ENCODE data around the gene CLMN.

DNA sequence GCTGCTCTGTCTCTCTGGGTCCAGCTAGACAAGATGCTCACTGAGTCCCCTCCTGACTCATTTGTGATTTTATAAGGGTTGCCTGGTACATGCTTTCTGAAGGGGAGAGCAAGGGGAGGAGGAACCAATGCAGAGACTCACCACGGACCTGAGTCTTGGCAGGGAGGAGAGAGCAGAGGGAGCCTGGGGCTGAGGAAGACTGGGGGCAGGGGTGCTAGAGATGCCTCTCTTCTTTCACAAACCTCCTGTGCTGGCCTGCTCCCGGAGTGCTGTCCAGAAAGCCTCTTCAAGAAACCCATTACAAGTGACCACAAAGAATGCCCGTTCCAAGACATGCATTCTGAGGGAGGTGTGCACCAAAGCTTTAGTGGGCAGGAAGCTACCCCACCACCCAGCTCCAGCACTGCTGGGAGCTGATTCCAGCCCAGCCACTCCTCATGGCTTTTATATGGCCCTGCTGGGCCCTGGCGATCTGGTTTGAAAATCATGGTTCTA lies 129.3 kb downstream of the CLMN start:
- TF ChIP-seq, protein P1, sequence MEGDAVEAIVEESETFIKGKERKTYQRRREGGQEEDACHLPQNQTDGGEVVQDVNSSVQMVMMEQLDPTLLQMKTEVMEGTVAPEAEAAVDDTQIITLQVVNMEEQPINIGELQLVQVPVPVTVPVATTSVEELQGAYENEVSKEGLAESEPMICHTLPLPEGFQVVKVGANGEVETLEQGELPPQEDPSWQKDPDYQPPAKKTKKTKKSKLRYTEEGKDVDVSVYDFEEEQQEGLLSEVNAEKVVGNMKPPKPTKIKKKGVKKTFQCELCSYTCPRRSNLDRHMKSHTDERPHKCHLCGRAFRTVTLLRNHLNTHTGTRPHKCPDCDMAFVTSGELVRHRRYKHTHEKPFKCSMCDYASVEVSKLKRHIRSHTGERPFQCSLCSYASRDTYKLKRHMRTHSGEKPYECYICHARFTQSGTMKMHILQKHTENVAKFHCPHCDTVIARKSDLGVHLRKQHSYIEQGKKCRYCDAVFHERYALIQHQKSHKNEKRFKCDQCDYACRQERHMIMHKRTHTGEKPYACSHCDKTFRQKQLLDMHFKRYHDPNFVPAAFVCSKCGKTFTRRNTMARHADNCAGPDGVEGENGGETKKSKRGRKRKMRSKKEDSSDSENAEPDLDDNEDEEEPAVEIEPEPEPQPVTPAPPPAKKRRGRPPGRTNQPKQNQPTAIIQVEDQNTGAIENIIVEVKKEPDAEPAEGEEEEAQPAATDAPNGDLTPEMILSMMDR (IDR thresholded peaks at IDR 0.05 in 2 of 3, conservative IDR thresholded peaks at IDR 0.05 in 1 of 3; ENCODE audit: borderline replicate concordance in 1 of 3, insufficient read depth in 1 of 3, low read depth in 2 of 3, low read length in 2 of 3), result no peak
- TF ChIP-seq POLR2AphosphoS5 (IDR thresholded peaks at IDR 0.05; ENCODE audit: low read depth, low read length), result no peak
- TF ChIP-seq POLR2A (IDR thresholded peaks at IDR 0.05; ENCODE audit: borderline replicate concordance, extremely low read depth, insufficient read depth, insufficient read length), result no peak
- no peak for TF ChIP-seq EZH2phosphoT487 (IDR thresholded peaks at IDR 0.05; ENCODE audit: borderline replicate concordance)
- TF ChIP-seq CBX3 (IDR thresholded peaks at IDR 0.05; ENCODE audit: low read depth), result no peak
- no peak for TF ChIP-seq FOSL1 (IDR thresholded peaks at IDR 0.05; ENCODE audit: low read depth)
- no peak for TF ChIP-seq EZH2 (IDR thresholded peaks at IDR 0.05)
